Stimulated activated CD4-positive, alpha-beta T cell treated with anti-CD3 and anti-CD28 coated beads, TNF-alpha, amount 100 ng/mL, for 1 hour (primary cell): ENCODE measurements around the gene SQOR.
"Not testable (repeated sequence)": the region's sequence is repeated elsewhere in the genome, so short reads cannot be mapped to it uniquely, and the experiment has no call there.

Experiments used
- DNase-seq, 3 donors: peaks; one replicate each; pipeline ENCODE4 v3.0.0-alpha.2; 2020; ENCODE audit warnings: low read depth in 3 of 3, low spot score in 1 of 3

The SQOR gene

DNA sequence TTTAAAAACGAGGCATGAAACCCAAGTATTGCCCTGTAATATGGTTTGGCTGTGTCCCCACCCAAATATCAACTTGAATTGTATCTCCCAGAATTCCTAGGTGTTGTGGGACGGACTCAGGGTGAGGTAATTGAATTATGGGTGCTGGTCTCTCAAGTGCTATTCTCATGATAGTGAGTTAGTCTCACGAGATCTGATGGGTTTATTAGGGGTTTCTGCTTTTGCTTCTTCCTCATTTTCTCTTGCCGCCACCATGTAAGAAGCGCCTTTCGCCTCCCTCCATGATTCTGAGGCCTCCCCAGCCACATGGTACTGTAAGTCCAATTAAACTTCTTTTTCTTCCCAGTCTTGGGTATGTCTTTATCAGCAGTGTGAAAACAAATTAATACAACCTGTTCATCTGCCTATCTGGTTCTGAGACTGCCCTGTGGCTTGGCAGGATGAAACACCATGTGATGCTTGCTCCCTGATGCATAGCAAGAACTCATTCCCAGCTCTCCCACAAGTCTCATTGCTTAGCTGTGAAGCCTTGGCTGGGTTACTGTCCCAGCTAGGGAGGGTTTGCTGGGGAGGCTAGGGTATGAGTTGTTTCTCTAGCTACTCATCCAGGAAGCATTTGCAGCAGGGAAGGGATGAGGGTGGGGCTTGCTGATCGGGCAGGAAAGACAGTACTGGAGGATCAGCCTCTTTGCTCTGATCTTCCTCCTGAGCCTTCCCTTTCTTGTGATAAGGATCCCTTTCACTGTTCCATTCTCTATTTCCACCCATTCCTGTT is 3.7 kb upstream of the SQOR start:
- DNase-seq = no peak

DNA sequence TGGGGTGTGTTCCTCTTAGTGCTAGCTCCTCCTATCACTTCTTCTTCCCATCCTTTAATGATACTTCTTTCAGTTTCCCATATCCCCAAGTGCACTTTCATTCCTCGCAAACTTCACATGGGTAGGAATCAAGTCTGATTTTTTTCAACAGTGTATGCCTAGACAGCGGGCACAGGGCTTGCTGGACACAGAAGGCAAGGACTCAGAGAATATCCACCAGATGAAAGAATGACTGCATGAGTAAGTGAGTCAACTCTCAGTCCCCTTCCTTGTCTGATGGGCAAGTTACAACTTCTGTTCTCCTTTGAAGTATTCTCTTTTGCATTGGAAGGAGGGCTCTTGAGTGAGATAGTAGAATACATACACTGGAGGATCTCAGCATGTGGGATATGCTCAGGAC is 3.1 kb upstream of the SQOR start:
- DNase-seq = no peak

DNA sequence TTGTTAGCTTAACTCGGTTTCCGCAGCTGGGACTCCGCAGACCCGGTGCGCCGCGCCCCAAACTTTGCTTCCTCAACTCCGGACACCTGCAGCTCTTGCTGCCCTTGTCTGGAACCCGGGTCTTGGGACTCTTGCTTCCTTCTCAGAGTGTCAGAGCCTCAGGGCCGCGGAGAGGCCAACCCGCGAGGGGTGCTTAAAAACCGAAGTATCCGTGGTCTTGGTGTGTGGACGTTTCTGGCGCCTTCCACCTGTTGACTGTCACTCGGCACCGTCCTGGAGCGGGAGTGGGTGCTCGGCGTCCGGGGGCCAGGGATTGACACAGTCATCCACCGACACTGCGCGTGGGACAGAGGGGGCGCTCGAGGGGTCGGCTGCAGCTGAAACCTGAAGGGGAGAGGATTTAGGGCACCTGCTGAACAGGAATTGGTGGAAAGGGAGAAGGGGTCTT is 386 bp downstream of the SQOR start:
- peak in 2 of 3 donors; percentile 33 to 43 for DNase-seq

DNA sequence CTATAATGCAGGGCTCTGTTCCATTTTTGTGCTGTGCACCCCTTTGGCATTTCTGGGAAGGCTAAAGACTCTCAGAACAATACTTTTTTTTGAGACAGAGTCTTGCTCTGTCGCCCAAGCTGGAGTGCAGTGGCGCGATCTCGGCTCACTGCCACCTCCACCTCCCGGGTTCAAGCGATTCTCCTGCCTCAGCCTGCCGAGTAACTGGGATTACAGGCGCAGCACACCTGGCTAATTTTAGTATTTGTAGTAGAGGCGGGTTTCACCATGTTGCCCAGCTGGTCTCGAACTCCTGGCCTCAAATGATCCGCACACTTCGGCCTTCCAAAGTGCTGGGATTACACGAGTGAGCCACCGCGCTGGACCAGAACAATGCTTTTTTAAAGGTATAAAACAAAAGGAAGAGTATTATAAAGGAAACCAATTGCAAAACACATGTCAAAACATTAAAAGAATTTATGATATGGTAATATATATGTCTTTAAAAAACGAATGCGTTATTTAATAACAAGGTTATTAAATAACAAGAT is 999 bp downstream of the SQOR start:
- DNase-seq = no peak

DNA sequence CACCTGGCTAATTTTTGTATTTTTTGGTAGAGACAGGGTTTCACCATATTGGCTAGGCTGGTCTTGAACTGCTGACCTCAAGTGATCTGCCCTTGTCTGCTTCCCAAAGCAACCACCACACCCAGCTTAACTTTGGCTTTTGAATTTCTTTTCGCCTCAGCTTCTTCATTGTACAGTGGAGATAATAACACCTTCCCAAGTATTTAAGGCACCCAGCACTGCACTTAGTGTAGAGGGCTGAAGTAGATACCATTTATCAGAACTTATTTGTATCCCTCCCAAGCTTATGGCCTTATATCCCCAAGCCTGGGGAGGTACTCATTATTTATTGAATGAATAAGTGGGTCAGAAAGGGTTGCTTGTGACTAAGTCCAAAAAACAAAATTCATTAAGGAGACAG is 2.3 kb downstream of the SQOR start:
- DNase-seq = no peak

DNA sequence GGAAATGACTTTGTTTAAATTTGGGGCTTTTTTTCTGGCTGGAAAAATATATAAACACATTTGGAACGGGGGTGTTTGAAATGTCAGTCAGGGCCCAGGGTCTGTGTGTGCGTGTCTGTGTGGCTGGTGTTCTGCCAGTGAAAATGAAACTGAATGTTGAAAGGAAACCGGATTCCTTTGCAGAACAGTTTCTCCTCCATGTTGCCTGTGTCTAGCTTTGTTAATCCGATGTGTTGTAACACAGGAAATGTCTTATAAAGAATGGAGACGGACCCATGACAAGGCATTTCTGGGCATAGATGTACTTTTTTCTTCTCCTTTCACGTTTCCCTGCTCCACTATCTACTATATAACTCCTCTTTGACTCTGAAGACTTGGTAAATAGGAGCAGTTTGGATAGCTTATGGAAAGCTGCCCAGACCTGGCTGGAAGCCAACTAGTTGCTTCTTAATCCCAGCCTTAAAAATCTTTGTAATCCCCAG is 2.8 kb downstream of the SQOR start:
- DNase-seq = peak in 2 of 3 donors; percentile 16 to 26

DNA sequence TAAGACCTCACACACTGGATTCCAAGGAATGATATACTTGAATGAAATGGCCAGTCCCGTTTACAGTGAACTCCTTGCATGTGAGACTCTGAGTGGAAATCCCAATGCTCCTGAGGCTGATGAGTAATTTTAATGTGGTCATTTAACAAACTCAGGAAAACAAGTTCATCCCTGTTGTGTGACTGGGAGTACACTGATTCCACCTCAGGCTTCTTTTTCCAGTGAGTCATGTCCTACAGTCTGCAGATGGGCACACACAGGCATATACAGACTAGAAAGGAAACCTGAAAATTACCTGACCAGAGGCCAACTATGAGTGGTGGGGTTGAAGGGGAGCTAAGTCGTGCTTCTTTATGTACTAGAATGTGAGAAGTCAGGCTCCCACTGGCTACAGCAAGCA is 5.8 kb downstream of the SQOR start:
- DNase-seq = no peak

DNA sequence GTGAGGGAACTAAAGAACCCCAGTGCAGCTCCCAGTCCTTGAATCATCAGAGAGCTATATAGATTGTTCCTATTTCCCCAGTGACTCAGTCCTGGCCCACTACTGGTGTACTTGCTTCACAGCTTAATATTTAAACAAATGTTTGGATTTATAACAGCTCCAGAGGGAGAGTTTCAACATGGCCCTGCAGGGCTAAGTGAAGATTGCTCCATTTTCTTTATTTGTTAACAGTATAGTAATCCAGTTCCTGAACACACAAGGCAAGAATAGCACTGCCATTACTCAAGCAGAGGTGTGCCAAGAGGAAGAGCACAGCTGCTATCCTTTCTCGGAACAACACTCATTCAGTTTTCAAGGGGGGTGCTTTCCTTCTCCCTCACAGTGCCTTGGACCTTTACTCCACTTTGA is 6.5 kb downstream of the SQOR start:
- no peak for DNase-seq

DNA sequence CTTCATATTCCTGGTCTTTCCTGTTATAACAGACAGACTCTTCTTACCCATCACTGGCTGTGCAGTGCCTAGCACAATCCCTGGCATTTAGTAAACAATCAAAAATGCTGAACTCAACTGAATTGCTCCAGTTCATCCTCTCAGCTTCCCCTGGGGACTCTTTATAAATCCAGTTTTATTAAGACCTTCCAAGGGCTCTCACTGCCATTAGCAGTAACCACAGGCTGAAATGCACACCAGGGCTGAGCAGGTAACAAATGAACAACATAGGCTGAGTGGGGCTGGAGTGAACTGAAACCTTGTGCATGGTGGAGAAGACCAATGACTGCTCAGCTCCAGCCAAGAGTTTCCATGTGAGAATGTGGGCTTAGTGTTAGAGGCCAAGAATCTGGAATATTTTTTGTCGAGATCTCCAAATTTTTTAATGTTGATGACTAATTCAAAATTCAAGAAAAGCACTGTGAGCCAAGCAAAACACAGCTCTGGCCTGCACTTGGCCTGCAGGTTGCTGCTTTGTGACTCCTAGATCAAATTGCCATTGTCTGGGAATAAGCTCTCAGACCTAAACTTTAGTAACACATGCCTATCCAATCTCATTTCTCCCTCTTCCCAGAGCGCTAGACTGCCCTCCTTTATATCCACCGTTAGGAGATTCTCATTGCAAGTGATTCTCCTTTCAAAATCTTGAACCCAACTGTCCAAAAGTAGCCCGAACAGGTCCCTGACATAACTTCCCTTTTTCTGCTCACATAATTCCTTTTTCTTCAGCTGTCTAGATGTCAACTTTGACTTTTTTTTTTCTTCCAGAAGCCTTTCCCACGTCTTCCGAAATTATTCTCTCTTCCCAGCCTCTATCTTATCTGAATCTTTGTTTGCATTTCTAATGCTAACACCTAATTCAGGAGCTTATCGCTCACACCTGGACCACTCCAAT is 7.4 kb downstream of the SQOR start:
- no peak for DNase-seq

DNA sequence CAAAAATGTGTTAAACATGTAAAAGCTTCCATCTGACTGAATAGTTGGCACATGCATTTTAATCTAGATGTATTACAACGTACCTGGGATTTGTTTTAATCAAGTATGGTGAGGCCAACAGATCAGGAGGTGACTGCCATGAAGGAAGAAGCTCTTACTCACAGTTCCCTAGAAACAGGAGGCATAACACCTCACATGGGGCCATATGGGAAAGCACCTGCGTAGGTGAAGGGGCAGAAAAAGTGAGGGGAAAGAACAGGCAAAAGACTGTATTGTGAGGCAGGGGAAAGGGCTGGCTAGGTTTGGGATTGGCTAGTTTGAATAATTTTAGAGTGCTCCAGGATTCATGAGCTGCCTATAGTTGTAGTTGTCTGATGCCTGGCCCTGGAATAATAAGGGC is 9.6 kb downstream of the SQOR start:
- DNase-seq = no peak

DNA sequence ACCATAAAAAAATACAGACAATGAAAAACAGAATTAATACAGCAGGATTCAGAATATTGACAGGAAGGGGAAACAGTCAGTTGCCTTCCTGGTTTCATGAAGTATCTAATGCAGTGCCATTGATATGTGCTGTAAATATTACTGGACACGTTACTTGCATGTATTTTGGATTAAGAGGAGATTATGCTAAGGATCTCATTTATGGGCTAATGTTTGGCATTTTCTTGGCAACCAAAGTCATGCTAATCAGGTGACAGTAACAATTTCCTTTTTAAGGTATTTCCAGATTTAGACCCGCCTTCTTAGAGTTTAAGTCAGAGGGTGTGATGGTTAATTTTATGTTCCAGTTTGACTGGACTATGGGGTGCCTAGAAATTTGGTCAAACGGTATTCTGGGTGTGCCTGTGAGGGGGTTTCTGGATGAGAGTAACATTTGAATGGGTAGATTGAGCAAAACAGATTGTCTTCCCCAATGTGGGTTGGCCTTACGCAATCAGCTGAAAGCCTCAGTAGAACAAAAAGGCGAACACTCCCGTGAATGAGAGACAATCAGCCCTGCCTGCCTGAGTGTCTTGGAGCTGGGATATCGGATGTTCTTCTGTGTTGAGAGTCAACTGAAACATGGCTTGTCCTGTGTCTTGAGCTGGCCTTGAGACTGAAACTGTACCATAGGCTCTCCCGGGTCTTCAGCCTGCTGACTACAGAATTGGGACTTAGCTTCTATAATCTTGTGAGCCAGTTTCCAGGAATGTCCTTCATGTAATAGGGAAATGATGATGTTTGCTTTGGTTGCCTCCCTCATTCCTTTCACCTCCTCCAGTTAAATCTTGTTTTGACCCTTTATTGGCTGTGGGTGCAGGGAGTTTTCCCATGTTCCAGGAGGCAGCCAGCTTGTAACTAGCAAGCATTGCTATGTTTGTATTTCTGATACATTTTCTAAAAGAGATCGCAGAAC is 10.5 kb downstream of the SQOR start:
- no peak for DNase-seq

DNA sequence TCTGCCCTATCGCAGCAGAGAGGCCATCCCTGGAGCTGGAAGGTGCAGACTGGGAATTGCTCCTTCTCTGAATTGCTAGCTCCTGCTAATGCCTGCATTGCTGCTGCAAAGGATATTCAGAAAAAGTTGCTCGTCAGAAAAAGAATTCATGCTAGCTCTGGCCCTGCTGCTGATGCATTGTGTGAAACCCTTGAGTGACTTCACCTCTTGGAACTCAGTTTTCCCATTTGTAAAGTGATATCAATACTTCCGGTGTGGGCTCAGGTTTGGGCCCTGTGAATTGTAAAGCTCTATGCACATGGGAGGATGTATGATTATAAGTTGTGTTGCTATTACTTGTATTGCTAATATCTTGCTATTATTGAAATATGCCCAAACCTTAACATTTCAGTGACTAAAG is 11.4 kb downstream of the SQOR start:
- no peak for DNase-seq

DNA sequence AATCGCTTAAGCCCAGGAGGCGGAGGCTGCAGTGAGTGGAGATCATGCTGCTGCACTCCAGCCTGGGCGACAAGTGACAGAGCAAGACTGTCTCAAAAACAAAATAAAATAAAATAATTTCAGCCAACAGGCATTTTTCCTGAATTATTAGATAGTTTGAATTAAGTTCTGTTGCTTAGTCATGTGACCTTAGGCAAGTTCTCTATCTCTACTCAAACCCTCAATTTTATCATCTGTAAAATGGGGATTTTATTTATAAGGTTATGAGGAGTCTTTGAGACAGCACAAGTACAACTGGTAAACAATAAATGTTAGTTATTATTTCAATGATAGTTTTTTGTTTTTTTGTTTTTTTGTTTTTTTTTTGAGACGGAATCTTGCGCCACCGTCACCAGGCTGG is 13.0 kb downstream of the SQOR start:
- DNase-seq = no peak

DNA sequence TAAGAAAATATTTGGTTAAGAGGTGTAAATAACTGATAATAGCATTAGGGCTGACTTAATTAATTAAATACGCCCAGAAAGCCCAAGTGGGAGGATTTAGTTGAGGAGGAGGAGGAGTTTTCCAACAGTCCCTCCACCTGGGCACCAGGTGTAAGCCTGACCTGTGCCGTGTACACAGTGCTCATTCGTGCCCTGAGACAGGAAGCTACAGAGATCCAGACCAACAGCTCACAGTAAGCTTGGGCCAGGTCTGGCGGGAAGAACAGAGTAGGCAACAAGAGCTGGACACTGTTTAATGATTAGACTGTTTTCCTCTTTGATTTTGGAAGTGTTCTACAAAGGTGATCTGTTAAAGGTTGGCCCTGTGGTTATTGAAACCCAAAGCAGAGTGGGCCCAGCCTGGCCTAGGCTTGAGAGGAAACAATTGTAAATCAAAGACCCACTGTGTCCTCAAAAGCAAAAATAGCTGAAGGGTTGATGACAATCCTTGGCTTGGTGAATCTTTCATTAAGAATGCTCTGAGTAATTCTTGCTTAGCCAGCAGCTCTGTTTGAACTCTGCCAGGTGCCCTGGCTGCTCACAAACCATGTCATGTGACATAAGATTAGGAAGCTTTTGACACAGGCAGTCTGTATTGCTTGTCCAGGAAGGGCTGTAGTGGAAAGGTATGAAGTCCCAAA is 13.8 kb downstream of the SQOR start:
- DNase-seq = no peak

DNA sequence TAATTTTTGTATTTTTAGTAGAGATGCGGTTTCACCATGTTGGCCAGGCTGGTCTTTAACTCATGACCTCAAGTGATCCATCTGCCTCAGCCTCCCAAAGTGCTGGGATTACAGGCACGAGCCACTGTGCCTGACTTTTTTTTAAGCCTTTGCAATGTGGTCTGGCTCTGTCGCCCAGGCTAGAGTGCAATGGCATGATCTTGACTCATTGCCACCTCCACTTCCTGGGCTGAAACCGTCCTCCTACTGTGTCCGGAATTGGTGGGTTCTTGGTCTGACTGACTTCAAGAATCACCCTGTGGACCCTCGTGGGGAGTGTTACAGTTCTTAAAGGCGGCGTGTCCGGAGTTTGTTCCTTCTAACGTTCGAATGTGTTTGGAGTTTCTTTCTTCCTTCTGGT is 15.2 kb downstream of the SQOR start:
- DNase-seq = not testable (repeated sequence)

DNA sequence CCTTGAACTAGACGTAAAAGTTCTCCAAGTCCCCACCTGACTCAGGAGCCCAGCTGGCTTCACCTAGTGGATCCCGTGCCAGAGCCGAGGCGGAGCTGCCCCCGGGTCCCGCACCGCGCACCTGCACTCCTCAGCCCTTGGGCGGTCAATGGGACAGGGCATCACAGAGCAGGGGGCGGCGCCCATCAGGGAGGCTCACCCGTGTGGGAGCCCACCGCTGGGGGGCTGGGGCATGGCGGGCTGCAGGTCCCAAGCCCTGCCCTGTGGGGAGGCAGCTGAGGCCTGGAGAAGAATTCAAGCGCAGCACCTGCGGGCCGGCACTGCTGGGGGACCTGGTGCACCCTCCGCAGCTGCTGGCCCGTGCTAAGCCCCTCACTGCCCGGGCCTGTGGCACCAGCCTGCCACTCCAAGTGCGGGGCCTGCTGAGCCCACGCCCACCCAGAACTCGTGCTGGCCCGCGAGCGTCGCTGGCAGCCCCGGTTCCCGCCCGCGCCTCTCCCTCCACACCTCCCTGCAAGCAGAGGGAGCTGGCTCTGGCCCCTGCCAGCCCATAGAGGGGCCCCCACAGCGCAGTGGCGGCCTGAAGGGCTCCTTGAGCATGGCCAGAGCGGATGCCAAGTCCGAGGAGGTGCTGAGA is 16.2 kb downstream of the SQOR start:
- no peak for DNase-seq

DNA sequence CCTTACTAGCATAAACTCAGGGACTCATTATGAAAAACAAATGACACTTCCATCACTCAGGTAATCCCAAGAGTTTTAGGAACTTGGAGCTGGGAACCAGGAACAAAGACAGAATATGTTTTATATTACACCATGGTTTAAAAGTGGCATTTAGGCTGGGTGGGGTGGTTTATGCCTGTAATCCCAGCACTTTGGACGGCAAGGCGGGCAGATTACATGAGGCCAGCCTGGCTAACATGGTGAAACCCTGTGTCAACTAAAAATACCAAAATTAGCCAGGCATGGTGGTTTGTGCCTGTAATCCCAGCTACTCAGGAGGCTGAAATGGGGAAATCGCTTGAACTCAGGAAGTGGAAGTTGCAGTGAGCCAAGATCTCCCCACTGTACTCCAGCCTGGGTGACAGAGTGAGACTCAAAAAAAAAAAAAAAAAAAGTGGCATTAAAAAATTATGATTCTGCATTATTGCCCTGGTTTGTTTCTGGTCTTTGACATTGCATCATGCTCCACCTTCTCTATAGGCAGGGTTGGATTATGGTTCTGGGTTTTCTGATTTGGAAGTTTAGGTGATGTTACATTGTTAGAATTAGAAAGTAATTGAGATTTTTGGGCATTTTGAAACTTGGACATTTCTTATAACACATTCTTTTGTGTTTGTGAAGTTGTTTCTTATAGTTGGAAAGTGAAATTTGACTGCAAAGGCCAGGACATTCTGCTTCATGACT is 19.0 kb downstream of the SQOR start:
- no peak for DNase-seq

DNA sequence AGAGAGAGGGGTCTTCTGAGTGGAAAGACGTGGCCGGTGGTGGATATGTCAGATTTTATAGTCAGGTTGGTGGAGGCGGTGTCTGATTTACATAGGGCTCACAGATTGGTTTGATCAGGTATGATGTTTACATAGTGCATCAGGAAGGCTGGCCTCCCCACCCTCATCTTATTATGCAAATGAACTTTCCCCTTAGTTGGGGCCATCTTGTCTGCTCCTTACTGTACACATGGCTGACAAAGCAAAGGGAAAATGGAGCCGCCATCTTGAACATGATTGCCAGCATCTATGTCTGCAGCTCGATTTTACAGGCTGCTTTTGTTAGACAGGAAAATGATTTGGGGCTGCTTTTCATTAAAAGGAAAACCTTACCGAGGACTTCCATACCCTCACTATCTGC is 19.9 kb downstream of the SQOR start:
- DNase-seq = no peak

DNA sequence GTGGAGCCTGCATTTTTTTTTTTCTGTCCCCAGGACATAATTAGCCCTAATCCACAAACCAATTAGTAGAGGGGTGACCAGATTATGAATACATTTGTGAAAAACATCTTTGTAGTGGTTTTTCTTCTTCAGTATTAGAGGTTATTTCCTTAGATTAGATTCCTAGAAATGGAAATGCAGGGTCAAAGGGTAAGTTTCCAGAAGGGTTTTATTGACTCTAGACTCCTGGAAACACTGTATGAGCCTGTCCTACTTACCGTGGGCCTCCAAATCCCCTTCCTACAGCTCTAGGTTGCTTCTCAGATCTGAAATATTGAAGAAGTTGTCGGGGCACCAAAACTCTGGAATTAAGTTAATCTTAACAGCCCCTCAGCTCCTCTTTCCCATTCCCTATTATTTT is 22.4 kb downstream of the SQOR start:
- no peak for DNase-seq
